SK-N-SH (cell line): Measurements from ENCODE around the gene PNCK.

Source experiments
- JUND ChIP-seq: IDR thresholded peaks from 2 replicates; pipeline ENCODE4 v1.4.0; 2012
- MXI1 ChIP-seq: IDR thresholded peaks from 2 replicates; pipeline ENCODE4 v1.6.1; 2012; ENCODE audit warnings: mild to moderate bottlenecking, low read depth, low read length, improper control_type of control experiment
- NFIC ChIP-seq: IDR thresholded peaks from 2 replicates; pipeline ENCODE4 v1.4.0; 2012; ENCODE audit warnings: borderline replicate concordance
- NRF1 ChIP-seq: IDR thresholded peaks from 2 replicates; pipeline ENCODE4 v1.6.1; 2012; ENCODE audit warnings: low read depth, mild to moderate bottlenecking, low read length
- POLR2AphosphoS5 ChIP-seq: IDR thresholded peaks from 2 replicates; pipeline ENCODE4 v1.6.1; 2012; ENCODE audit warnings: low read depth, low read length
- RFX5 ChIP-seq: IDR thresholded peaks from 2 replicates; pipeline ENCODE4 v1.6.1; 2012; ENCODE audit warnings: mild to moderate bottlenecking, improper control_type of control experiment, low read length
- TEAD4 ChIP-seq: IDR thresholded peaks from 2 replicates; pipeline ENCODE4 v1.4.0; 2012; ENCODE audit warnings: mild to moderate bottlenecking, borderline replicate concordance; ENCODE audit not compliant: insufficient read depth
- YY1 ChIP-seq: IDR thresholded peaks from 2 replicates; pipeline ENCODE4 v1.4.0; 2012; ENCODE audit warnings: low read depth, mild to moderate bottlenecking
- TF ChIP-seq, protein P1 (sequence below): IDR thresholded peaks from 2 replicates; pipeline ENCODE4 v1.4.0; 2012; ENCODE audit warnings: low read depth
- TF ChIP-seq, protein P2 (sequence below): fragments of 200-600 bp; sonication (generic); IDR thresholded peaks from 2 replicates; pipeline ENCODE4 v1.6.1; 2017; ENCODE audit warnings: antibody characterized with exemption, mild to moderate bottlenecking, moderate library complexity
- TF ChIP-seq, protein P3 (sequence below): fragments of 150-350 bp; IDR thresholded peaks from 2 replicates; pipeline ENCODE4 v1.6.1; 2017; ENCODE audit warnings: antibody characterized with exemption, low read length, low read depth, borderline replicate concordance
- TF ChIP-seq, protein P4 (sequence below): IDR thresholded peaks from 2 replicates; pipeline ENCODE4 v1.6.1; 2012; ENCODE audit warnings: mild to moderate bottlenecking, low read depth, low read length, moderate library complexity

DNA sequence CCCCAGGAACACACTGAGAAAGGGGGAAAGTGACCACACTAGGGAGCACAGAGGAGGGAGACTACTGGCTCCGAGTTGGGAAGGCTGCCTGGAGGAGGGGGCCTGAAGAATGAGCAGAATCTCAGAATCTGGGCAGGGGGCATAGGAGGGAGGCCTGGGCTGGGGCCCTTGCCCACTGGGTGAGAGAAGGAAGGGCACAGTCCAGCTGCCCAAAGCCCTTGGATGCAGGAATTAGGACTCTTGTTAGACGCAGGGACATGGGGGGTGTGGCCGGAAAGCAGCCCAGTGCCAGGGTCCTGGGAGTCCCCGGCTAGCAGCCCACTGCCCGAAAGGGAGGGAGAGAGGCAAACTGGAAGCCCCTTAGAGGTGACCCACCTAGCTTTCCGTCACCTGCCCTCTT, 28.5 kb downstream of the PNCK start:
- TF ChIP-seq POLR2AphosphoS5 (no peak), YY1 (no peak), RFX5 (no peak), NFIC (no peak), MXI1 (no peak), NRF1 (no peak), JUND (no peak), TEAD4 (no peak)
- TF ChIP-seq, protein P1, sequence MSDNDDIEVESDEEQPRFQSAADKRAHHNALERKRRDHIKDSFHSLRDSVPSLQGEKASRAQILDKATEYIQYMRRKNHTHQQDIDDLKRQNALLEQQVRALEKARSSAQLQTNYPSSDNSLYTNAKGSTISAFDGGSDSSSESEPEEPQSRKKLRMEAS = no peak
- TF ChIP-seq, protein P2, sequence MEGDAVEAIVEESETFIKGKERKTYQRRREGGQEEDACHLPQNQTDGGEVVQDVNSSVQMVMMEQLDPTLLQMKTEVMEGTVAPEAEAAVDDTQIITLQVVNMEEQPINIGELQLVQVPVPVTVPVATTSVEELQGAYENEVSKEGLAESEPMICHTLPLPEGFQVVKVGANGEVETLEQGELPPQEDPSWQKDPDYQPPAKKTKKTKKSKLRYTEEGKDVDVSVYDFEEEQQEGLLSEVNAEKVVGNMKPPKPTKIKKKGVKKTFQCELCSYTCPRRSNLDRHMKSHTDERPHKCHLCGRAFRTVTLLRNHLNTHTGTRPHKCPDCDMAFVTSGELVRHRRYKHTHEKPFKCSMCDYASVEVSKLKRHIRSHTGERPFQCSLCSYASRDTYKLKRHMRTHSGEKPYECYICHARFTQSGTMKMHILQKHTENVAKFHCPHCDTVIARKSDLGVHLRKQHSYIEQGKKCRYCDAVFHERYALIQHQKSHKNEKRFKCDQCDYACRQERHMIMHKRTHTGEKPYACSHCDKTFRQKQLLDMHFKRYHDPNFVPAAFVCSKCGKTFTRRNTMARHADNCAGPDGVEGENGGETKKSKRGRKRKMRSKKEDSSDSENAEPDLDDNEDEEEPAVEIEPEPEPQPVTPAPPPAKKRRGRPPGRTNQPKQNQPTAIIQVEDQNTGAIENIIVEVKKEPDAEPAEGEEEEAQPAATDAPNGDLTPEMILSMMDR = no peak
- TF ChIP-seq, protein P3, sequence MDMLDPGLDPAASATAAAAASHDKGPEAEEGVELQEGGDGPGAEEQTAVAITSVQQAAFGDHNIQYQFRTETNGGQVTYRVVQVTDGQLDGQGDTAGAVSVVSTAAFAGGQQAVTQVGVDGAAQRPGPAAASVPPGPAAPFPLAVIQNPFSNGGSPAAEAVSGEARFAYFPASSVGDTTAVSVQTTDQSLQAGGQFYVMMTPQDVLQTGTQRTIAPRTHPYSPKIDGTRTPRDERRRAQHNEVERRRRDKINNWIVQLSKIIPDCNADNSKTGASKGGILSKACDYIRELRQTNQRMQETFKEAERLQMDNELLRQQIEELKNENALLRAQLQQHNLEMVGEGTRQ = no peak
- TF ChIP-seq, protein P4, sequence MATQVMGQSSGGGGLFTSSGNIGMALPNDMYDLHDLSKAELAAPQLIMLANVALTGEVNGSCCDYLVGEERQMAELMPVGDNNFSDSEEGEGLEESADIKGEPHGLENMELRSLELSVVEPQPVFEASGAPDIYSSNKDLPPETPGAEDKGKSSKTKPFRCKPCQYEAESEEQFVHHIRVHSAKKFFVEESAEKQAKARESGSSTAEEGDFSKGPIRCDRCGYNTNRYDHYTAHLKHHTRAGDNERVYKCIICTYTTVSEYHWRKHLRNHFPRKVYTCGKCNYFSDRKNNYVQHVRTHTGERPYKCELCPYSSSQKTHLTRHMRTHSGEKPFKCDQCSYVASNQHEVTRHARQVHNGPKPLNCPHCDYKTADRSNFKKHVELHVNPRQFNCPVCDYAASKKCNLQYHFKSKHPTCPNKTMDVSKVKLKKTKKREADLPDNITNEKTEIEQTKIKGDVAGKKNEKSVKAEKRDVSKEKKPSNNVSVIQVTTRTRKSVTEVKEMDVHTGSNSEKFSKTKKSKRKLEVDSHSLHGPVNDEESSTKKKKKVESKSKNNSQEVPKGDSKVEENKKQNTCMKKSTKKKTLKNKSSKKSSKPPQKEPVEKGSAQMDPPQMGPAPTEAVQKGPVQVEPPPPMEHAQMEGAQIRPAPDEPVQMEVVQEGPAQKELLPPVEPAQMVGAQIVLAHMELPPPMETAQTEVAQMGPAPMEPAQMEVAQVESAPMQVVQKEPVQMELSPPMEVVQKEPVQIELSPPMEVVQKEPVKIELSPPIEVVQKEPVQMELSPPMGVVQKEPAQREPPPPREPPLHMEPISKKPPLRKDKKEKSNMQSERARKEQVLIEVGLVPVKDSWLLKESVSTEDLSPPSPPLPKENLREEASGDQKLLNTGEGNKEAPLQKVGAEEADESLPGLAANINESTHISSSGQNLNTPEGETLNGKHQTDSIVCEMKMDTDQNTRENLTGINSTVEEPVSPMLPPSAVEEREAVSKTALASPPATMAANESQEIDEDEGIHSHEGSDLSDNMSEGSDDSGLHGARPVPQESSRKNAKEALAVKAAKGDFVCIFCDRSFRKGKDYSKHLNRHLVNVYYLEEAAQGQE = no peak
